Measurements from ENCODE around the gene GABRG2.

Gene GABRG2

GRCh38 chr5:162174358-162174974 lies 106.9 kb downstream of the GABRG2 start:
- TF ChIP-seq, protein P1, sequence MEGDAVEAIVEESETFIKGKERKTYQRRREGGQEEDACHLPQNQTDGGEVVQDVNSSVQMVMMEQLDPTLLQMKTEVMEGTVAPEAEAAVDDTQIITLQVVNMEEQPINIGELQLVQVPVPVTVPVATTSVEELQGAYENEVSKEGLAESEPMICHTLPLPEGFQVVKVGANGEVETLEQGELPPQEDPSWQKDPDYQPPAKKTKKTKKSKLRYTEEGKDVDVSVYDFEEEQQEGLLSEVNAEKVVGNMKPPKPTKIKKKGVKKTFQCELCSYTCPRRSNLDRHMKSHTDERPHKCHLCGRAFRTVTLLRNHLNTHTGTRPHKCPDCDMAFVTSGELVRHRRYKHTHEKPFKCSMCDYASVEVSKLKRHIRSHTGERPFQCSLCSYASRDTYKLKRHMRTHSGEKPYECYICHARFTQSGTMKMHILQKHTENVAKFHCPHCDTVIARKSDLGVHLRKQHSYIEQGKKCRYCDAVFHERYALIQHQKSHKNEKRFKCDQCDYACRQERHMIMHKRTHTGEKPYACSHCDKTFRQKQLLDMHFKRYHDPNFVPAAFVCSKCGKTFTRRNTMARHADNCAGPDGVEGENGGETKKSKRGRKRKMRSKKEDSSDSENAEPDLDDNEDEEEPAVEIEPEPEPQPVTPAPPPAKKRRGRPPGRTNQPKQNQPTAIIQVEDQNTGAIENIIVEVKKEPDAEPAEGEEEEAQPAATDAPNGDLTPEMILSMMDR (IDR thresholded peaks at IDR 0.05; ENCODE audit: insufficient read depth, missing control alignments): no peak
- DNase-seq (ENCODE audit: insufficient read length, low spot score) (no peak), FAIRE-seq (no peak)

GRCh38 chr5:162187371-162187770 lies 119.8 kb downstream of the GABRG2 start:
- DNase-seq (ENCODE audit: insufficient read length, low spot score) (no peak), FAIRE-seq (no peak)
- TF ChIP-seq, protein P1 (IDR thresholded peaks at IDR 0.05; ENCODE audit: insufficient read depth, missing control alignments): no peak

DNA sequence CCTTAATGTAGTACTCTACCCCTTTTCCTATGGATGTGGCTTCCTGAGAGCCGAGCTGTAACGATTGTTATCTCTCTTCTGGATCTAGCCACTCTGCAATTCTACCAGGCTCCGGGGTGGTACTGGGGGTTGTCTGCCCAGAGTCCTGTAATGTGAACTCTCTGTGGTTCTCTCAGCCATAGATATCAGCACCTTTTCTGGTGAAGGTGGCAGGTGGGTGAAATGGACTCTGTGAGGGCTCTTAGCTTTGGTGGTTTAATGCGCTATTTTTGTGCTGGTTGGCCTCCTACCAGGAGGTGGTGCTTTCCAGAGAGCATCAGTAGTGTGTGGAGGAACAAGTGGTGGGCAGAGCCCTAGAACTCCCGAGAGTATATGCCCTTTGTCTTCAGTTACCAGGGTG lies 122.1 kb downstream of the GABRG2 start:
- no peak for DNase-seq (ENCODE audit: insufficient read length, low spot score)
- no peak for FAIRE-seq
- TF ChIP-seq, protein P1 (IDR thresholded peaks at IDR 0.05; ENCODE audit: insufficient read depth, missing control alignments): no peak

- no peak for DNase-seq (ENCODE audit: insufficient read length, low spot score)
- TF ChIP-seq, protein P1 (IDR thresholded peaks at IDR 0.05; ENCODE audit: insufficient read depth, missing control alignments): no peak
- no peak for FAIRE-seq
Observed at GRCh38 chr5:162193012-162193411, 125.4 kb downstream of the GABRG2 start.

GRCh38 chr5:162196351-162196750 lies 128.8 kb downstream of the GABRG2 start:
- DNase-seq (ENCODE audit: insufficient read length, low spot score) (no peak), FAIRE-seq (no peak)
- TF ChIP-seq, protein P1 (IDR thresholded peaks at IDR 0.05; ENCODE audit: insufficient read depth, missing control alignments): no peak

DNA sequence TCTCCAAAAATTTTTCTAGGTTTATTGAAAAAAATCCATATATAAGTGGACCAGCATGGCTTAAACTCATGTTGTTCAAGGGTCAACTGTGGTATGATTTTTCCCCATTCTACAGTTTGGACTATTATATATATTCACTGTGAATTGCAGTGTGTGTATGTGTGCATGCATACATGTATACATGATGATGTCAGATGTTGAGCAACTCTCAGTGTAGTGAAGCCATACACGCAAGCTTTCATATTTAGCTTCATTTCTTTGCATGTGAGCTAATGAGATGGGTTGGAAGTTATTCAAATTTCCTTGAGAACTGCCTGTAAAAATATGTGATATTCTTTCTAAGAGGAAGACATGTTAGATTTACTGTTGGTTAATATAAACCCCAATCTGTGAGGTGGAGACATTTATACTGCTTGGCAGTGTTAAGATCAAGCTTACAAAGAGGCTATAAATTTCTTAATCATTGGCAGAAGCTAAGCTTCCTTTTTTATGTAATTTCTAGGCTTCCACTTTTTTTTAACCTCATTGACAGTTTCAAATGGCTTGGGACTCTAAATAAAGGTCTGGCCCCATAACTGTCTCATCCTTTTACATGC lies 134.8 kb downstream of the GABRG2 start:
- TF ChIP-seq, protein P1 (IDR thresholded peaks at IDR 0.05; ENCODE audit: insufficient read depth, missing control alignments): no peak
- DNase-seq (ENCODE audit: insufficient read length, low spot score): no peak
- FAIRE-seq: no peak

All from D721Med (cell line).